NCI-H1105 treated with DMSO at 0.1 percent for 48 hours (cell line): Measurements from ENCODE around the gene GPR39.
A peak's percentile ranks its signal among the peaks of the same experiment; 100 is the strongest.

Experiments used
- DNase-seq: peaks from one replicate; lab custom pipeline; 2025; lab: John Stamatoyannopoulos, UW

GPR39 gene

GRCh38 chr2:132443106-132443505 is 26.5 kb downstream of the GPR39 start:
- DNase-seq: no peak

- no peak for DNase-seq
Observed at GRCh38 chr2:132446444-132446843, 29.8 kb downstream of the GPR39 start.

GRCh38 chr2:132448331-132448730 is 31.7 kb downstream of the GPR39 start:
- DNase-seq: no peak

GRCh38 chr2:132448771-132449170 is 32.2 kb downstream of the GPR39 start:
- DNase-seq: peak; percentile 28

DNA sequence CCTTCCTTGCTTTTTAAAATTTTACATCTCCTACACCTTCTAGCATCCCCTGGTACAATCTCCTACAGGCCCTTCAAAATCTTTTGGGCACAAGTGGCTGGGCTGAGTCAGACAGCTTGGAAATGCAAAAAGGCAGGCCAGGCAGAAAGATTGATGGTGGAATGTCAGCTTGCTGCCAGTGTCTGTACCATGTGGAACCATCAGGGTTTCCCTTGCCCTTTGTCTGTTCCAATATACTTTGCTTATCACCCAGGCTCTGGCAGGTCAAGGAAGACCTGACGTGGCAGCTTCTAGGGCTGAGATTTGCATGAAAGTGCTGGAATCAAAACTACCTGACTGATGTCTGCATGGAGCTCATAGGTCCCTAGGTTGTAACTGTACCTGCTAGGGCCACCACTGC is 33.3 kb downstream of the GPR39 start:
- DNase-seq: no peak

DNA sequence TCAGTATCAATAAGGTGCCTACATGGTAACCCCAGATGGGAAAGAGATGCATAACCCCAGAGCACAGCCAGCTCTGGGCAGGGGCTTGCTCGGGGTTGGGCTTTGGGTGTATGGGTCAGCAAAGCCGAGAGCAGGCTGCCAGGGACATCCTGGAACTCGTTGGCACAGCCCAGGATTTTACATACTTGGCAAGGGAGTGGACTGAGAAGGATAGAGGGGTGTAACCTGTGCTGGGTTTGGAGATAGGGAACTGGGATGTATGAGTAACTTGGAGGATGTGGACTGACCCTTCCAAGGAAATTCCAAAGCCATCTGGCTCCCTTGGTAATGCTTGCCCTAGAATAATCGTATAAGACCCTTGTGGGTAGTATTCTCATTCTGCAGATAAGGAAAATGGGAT is 44.2 kb downstream of the GPR39 start:
- DNase-seq: no peak

DNA sequence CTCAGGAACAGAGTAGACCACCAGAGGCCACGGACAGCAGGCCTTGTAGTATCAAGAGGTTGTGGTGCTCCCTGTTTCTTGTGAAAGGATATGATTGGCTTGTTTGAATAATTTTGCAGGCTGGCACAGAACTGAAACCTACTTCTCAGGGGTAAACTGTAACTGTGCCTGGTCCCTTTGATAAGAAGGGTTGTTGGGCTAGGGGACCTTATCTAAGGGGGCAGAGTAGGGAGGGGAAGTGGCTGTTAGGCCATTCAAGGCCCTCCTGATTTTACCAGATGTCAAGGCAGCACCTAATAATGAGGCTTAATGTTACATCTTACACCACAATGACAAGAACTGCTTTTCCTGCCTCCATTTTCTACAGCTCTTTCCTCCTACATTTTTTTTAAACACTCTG is 45.6 kb downstream of the GPR39 start:
- no peak for DNase-seq

- DNase-seq: no peak
Observed at GRCh38 chr2:132463719-132464118, 47.1 kb downstream of the GPR39 start.

GRCh38 chr2:132465917-132466316 is 49.3 kb downstream of the GPR39 start:
- DNase-seq: no peak

- no peak for DNase-seq
Observed at GRCh38 chr2:132466428-132467028, 49.9 kb downstream of the GPR39 start.

DNA sequence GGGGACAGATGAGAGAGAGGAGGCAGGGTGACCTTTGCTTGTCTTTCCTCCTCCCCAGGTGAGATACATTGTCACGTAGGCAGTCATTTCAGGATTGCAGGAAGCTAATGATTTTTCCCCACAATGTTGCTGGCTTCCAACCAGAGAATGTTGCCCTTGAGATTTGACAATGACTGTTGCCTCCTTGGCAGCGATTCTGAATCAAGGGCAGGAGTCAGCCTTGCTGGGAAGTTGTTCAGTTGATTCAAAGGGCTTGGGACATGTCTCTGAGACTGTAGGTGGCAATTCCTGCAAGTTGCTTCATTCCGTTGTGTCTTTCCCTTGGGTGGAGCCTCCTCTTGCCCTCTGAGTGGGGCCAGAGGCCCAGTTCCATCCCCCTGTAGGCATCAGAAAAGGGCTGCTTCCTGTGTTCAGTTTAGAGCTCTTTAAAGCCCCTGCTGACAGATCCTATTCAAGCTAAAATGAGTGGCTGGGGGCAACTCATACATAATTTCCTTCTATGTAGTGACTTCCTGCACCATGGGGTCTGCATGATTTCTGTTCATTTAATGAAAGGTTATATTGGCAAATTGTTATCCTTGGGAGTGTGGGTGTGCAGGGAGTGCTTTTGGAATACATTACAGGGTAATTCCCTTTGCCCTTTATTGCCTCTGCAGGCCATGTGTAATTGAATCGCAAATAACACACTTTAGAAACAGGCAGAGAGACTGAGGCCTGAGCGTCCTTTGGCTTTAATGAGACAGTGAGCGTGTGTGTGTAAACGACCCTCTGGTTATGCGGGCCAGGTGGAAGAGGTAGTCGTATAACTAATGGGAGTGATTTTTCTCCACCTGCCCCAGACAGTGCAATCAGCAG is 52.4 kb downstream of the GPR39 start:
- DNase-seq: no peak

- DNase-seq: no peak
Observed at GRCh38 chr2:132470746-132471145, 54.1 kb downstream of the GPR39 start.

DNA sequence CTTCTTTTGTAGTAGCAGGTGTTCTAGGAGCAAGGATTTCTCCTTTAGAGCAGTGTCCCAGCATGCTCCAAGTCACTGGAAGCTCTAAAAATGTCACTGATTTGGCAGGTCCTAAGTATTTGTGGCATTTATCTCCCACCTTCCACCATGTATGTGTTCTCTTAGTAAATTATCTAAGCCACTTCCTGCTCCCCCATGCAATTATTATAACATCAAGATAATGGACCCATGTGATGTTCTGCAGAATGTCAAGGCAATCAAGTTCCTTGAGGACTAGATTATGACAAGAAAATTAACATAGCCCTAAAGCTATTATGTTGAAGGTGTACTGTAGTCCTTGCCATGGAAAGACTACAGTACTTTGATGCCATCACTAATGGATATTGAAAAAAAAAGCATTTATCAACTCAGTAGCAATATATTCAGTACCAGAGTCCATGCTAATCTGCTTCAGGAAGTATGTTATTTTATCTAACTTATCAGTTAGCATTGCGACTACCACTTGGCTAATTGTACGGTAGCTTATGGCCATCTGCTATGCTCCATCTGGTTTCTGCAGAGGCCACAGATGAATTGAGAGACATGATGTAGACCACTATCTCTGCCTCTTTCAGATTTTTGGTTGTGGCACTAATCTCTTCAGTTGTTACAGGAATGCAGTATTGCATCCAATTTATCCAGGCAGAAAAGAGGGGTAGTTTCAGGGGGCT is 56.7 kb downstream of the GPR39 start:
- DNase-seq: no peak

GRCh38 chr2:132475615-132476014 is 59.0 kb downstream of the GPR39 start:
- no peak for DNase-seq

DNA sequence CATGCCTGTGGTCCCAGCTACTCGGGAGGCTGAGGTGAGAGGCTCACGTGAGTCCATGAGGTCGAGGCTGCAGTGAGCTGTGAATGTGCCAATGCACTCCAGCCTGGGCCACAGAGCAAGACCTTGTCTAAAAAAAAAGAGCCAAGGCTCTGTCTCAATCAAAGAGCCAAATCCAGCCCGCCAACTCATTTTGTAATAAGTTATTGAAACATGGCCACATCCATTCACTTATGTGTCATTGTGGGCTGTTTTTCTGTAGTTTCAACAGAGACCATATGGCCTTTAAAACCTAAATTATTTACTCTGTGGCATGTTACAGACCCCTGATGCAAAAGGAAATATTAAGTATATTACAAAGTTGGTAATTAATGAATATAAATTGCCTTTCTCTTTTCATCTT is 60.8 kb downstream of the GPR39 start:
- no peak for DNase-seq

GRCh38 chr2:132477962-132478361 is 61.4 kb downstream of the GPR39 start:
- no peak for DNase-seq

DNA sequence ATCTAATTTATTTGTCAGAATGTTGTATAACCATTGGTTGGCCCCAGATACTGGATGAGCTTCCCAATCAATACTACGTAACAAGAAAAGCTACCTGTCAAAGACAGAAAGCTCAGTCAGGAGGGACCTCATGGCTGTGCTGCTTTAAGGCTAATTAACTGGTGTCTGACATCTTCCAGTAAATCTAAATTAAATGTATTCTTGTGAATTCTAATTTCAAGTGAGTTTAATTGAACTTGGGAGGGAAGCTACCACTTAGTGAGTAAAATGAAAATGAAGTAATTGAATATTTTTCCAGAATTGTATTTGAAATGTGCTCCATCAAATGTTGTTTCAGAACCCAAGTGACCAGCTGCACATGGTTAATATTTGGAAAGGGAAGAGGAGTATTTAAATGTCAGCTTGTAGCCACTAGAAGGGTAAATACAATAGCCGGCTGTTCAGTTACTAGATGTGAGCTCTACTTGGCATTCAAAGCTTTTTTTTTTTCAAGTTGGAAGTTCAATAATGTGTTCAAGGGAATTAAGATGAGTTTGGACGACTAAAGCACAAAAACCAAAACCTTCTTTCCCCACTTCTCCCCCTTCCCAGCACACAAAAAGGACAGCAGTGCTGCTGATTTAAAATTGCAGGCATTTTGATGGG is 62.0 kb downstream of the GPR39 start:
- no peak for DNase-seq

DNA sequence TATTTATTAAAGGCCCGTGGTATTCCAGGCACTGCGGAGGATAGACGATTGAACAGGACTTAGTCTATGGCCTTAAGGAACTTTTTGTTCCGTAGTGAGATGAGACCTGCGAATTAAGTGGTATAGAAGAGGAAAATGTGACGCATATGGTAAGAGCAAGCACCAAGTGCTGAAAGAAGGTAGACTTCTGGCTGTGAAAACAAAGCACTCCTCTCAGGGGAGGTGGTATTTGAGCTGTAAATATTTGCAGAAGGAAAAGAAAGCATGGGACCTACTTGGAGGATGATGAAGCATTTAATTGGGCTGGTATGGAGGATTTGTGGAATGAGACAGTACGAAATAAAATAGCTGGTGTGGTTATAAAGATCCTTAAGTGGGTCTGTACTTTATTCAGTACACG is 62.5 kb downstream of the GPR39 start:
- DNase-seq: no peak

- DNase-seq: no peak
Observed at GRCh38 chr2:132482821-132483220, 66.2 kb downstream of the GPR39 start.

DNA sequence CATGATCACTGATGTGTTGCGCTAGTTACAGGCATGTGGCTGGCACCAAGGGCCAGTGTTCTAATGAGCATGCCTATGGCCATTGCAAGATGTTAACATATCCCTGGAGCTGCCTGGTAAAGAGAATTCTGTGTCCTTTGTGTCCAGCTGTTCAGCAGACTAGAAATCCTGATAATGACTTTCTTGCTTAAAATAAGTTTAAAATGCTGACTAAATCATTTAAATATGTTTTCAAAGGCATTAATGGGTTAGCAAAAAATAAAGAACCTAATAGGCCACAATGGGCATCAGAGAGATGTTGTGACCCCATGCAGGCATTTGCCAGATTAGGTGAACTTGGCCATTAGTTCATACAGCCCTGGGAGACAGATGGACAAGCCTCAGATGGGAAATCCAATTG is 67.5 kb downstream of the GPR39 start:
- no peak for DNase-seq

- DNase-seq: no peak
Observed at GRCh38 chr2:132488491-132488890, 71.9 kb downstream of the GPR39 start.

GRCh38 chr2:132489150-132489549 is 72.5 kb downstream of the GPR39 start:
- DNase-seq: no peak

- DNase-seq: peak; percentile 18
Observed at GRCh38 chr2:132495881-132496280, 79.3 kb downstream of the GPR39 start.
